ENCODE measurements around the gene COBL. TPM values are rescaled to one million over a fixed set of nuclear protein-coding genes. Genes with fewer than 3 reads are reported as not detected.
"Not testable (repeated sequence)": the region's sequence is repeated elsewhere in the genome, so short reads cannot be mapped to it uniquely, and the experiment has no call there.

COBL gene
- total RNA-seq, 4 donors from 2014 or later = 5.9 to 21.3 (median 7.8) TPM

DNA sequence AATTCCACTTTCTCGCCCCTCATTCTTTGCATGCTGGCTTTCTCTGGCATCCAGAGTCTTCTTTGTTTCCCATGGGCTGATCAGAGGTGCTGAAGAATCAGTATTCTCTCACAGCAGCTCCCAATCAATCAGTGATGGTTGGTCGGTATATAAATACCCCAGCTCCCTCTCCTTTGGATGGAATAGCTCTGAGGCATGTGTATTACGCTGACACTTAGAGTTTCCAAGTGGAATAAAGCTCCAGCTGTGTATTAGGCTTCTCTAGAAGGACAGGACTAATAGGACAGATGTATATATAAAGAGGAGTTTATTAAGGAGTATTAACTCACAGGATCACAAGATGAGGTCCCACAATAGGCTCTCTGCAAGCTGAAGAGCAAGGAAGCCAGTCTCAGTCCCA lies 315.7 kb downstream of the COBL start:
- H3K36me3 ChIP-seq = no peaks in the 10 kb centered on the region
- no peak for DNase-seq
- no peak for TF ChIP-seq POLR2A (IDR thresholded peaks at IDR 0.05)
- TF ChIP-seq, protein P1, sequence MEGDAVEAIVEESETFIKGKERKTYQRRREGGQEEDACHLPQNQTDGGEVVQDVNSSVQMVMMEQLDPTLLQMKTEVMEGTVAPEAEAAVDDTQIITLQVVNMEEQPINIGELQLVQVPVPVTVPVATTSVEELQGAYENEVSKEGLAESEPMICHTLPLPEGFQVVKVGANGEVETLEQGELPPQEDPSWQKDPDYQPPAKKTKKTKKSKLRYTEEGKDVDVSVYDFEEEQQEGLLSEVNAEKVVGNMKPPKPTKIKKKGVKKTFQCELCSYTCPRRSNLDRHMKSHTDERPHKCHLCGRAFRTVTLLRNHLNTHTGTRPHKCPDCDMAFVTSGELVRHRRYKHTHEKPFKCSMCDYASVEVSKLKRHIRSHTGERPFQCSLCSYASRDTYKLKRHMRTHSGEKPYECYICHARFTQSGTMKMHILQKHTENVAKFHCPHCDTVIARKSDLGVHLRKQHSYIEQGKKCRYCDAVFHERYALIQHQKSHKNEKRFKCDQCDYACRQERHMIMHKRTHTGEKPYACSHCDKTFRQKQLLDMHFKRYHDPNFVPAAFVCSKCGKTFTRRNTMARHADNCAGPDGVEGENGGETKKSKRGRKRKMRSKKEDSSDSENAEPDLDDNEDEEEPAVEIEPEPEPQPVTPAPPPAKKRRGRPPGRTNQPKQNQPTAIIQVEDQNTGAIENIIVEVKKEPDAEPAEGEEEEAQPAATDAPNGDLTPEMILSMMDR (IDR thresholded peaks at IDR 0.05) = peak in 1 of 6 experiments; percentile 47
- H3K4me1 ChIP-seq = no peaks in the 10 kb centered on the region
- WGBS, 2 donors = 48 to 60% methylated on average over 3 of the region's 3 CpGs
- intact Hi-C loops (cut with DNase I) = no loop called here
- H3K4me3 ChIP-seq = no peak overlapping the region
- H3K27ac ChIP-seq = no peak overlapping the region
- H3K27me3 ChIP-seq = no peaks in the 10 kb centered on the region
- H3K9me3 ChIP-seq = no peaks in the 10 kb centered on the region

DNA sequence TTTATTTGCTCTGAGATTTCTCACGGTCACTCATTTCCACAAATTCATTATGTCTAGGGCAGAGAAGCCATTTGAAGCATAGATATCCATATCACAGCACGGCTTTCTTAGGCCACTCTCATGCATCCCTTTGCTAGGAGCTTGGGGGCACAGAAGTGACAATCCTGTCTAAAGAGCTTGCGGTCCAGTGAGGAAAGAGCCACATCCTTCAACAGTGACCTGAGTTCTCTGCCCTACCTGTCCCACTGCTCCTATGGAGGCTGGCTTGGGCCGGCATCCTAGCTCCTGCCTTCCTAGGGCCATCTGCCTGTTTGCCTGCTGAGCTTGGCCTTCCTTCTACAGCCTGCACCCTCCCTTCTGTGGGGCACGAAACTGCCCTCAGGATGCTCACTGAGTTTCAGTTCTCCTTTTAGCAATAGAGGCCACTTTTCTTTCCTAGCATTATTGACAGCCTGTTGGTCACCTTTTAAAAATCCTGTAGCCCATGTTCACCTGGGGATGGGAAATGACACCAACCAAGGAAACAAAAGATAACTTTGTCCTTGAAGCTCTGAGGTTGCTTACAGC lies 321.8 kb downstream of the COBL start:
- no peaks in the 10 kb centered on the region for H3K27me3 ChIP-seq
- intact Hi-C loops (cut with DNase I) = no loop called here
- no peak for DNase-seq
- TF ChIP-seq, protein P1 (IDR thresholded peaks at IDR 0.05) = no peak
- no peak for TF ChIP-seq POLR2A (IDR thresholded peaks at IDR 0.05)
- H3K36me3 ChIP-seq = no peaks in the 10 kb centered on the region
- H3K9me3 ChIP-seq = no peaks in the 10 kb centered on the region
- no peak overlapping the region for H3K27ac ChIP-seq
- H3K4me3 ChIP-seq = no peak overlapping the region
- WGBS, 2 donors = 84 to 86% methylated on average over 4 of the region's 5 CpGs
- no peaks in the 10 kb centered on the region for H3K4me1 ChIP-seq

- DNase-seq; H3K36me3 ChIP-seq; H3K27ac ChIP-seq; H3K9me3 ChIP-seq; H3K4me3 ChIP-seq; H3K4me1 ChIP-seq; intact Hi-C loops (cut with DNase I); H3K27me3 ChIP-seq: not testable (repeated sequence)
- 91 to 92% methylated on average over 1 of the region's 1 CpG for WGBS, 2 donors
These were observed 326.4 kb downstream of the COBL start for GRCh38 chr7:50990214-50990613.

- 82 to 84% methylated on average over 1 of the region's 1 CpG for WGBS, 2 donors
- intact Hi-C loops (cut with DNase I) = no loop called here
- TF ChIP-seq POLR2A (IDR thresholded peaks at IDR 0.05) = no peak
- TF ChIP-seq, protein P1 (IDR thresholded peaks at IDR 0.05) = no peak
These were observed 327.6 kb downstream of the COBL start for GRCh38 chr7:50988988-50989387.

DNA sequence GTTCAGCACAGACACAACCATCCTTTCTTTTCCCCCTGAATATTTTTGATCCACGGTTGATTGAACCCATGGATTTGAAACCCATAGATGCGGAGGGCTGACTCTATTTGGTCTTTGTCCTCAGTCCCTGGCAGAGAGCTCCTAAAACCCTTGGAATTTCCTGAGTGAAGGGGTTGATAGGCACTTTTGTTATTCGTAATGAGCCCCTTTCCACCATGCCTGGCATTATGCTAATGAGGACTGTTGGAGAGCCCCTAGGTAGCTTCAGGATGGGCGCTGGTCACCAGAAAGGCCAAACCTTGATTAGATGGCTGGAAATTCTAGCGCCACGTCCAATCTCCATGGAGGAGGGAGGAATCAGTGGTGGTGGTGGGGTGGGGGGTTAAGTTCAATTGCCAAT lies 328.1 kb downstream of the COBL start:
- H3K27ac ChIP-seq = no peak overlapping the region
- no peaks in the 10 kb centered on the region for H3K4me1 ChIP-seq
- no peaks in the 10 kb centered on the region for H3K9me3 ChIP-seq
- intact Hi-C loops (cut with DNase I) = no loop called here
- TF ChIP-seq, protein P1 (IDR thresholded peaks at IDR 0.05) = no peak
- no peak for TF ChIP-seq POLR2A (IDR thresholded peaks at IDR 0.05)
- 72 to 81% methylated on average over 3 to 5 of the region's 6 CpGs for WGBS, 2 donors
- H3K27me3 ChIP-seq = no peaks in the 10 kb centered on the region
- H3K4me3 ChIP-seq = no peak overlapping the region
- DNase-seq = no peak
- no peaks in the 10 kb centered on the region for H3K36me3 ChIP-seq

More at GRCh38 chr7:50988988-50989387, 327.6 kb downstream of the COBL start:
- Histone ChIP-seq H3K27ac (no peak overlapping the region), H3K36me3 (no peaks in the 10 kb centered on the region), H3K4me1 (no peaks in the 10 kb centered on the region), H3K27me3 (no peaks in the 10 kb centered on the region), H3K9me3 (no peaks in the 10 kb centered on the region), H3K4me3 (no peak overlapping the region)
- no peak for DNase-seq

- H3K27ac ChIP-seq = no peak overlapping the region
- H3K4me1 ChIP-seq = peaks cover 0 to 6% (median 0%) of the 10 kb centered on the region in 3 donors
- intact Hi-C loops (cut with DNase I) = no loop called here
- H3K9me3 ChIP-seq = no peaks in the 10 kb centered on the region
- no peak overlapping the region for H3K4me3 ChIP-seq
- H3K36me3 ChIP-seq = no peaks in the 10 kb centered on the region
- DNase-seq = no peak
- TF ChIP-seq, protein P1 (IDR thresholded peaks at IDR 0.05) = no peak
- TF ChIP-seq POLR2A (IDR thresholded peaks at IDR 0.05) = no peak
- 78 to 81% methylated on average over 4 of the region's 4 CpGs for WGBS, 2 donors
- peaks cover 0 to 16% (median 0%) of the 10 kb centered on the region in 4 donors for H3K27me3 ChIP-seq
These were observed 331.5 kb downstream of the COBL start for GRCh38 chr7:50985096-50985495.
